ENCODE measurements around the gene STK39. TPM values are rescaled to one million over a fixed set of nuclear protein-coding genes. Genes with fewer than 3 reads are reported as not detected.

STK39 gene
- total and polyA plus RNA-seq, 2 of the 4 experiments (the other 2 are of a cell fraction): 11.8 to 16.4 TPM

DNA sequence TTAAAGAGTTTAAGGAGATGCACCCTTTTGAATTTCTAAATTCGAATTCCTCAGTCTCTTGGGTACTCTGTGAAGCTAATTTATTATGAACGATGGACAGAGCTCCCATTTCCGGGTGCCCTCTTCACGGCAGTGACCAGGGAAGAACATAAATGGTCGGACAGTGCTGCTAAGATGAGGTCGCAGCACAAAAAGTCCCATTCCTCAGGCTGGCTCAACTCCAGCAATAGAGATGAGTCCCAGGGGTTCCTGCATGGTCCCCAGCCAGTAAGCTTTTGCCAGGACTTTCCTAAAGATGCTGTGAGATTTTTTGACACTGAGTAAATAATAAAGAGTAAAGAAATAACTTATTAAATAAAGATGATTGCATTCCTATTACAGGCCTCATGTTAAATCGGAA is 43.0 kb upstream of the STK39 start:
- H3K9me1 ChIP-seq (ENCODE audit: insufficient read depth, low read length): no peaks in the 10 kb centered on the region
- H2BK5ac ChIP-seq (ENCODE audit: low read depth, low read length, poor library complexity, severe bottlenecking): no peak overlapping the region
- no peaks in the 10 kb centered on the region for H4K20me1 ChIP-seq (ENCODE audit: insufficient read depth, low read length)
- H3K4me3 ChIP-seq (ENCODE audit: insufficient read depth, low read depth, low read length): no peak overlapping the region
- peak overlapping the region; percentile 43 for H2AFZ ChIP-seq (replicated peaks; ENCODE audit: low read length, poor library complexity)
- H3K4ac ChIP-seq (ENCODE audit: low read depth, low read length): no peak overlapping the region
- no peaks in the 10 kb centered on the region for H3K4me1 ChIP-seq (ENCODE audit: control insufficient read depth, insufficient read depth, low read length)
- TF ChIP-seq MXI1 (IDR thresholded peaks at IDR 0.05; ENCODE audit: borderline replicate concordance, low read depth, low read length): no peak
- TF ChIP-seq CEBPB (IDR thresholded peaks at IDR 0.05; ENCODE audit: low read depth, low read length): no peak
- no peak for TF ChIP-seq POLR2A (IDR thresholded peaks at IDR 0.05; ENCODE audit: low read depth, low read length)
- H3K18ac ChIP-seq (ENCODE audit: low read depth, low read length): no peak overlapping the region
- CTCF ChIA-PET: interaction anchor here (2.3 kb wide), 1 partner anchor 10 kb away, joined by 10 read pairs; no protein-coding TSS in a partner anchor
- WGBS, 2 experiments (ENCODE audit: extremely low coverage in 2 of 2, insufficient read length in 1 of 2): no CpG with 5 or more reads among the region's 7 CpGs
- no peak overlapping the region for H3K4me2 ChIP-seq (ENCODE audit: low read depth, low read length)
- H4K5ac ChIP-seq (ENCODE audit: low read depth, low read length): no peak overlapping the region
- no peak overlapping the region for H3K14ac ChIP-seq (replicated peaks; ENCODE audit: low read depth, low read length)
- dilution Hi-C loops (cut with HindIII; ENCODE audit: low sequenced_read_pairs, unreplicated experiment) (no loop called here), intact Hi-C loops (cut with micrococcal nuclease) (no loop called here), in situ Hi-C loops (cut with MboI; ENCODE audit: low sequenced_read_pairs) (no loop called here)
- H3K23ac ChIP-seq (ENCODE audit: low read depth, low read length): no peak overlapping the region
- no peak overlapping the region for H3K9ac ChIP-seq (ENCODE audit: low read depth, low read length)
- H2BK120ac ChIP-seq (ENCODE audit: low read depth, low read length): no peak overlapping the region
- H2AK9ac ChIP-seq (replicated peaks; ENCODE audit: low read depth, low read length, poor library complexity): no peak overlapping the region
- H3K9me3 ChIP-seq (ENCODE audit: control insufficient read depth, insufficient read depth, low read length): no peaks in the 10 kb centered on the region
- no peaks in the 10 kb centered on the region for H3K27me3 ChIP-seq (ENCODE audit: control insufficient read depth, insufficient read depth, low read length)
- H3K79me1 ChIP-seq (ENCODE audit: low read depth in 1 of 2, low read length in 2 of 2): no peaks in the 10 kb centered on the region
- POLR2A ChIA-PET (ENCODE audit: unreplicated experiment): no interaction called here
- no peak for DNase-seq
- no peak overlapping the region for H4K8ac ChIP-seq (ENCODE audit: low read depth in 2 of 2, low read length in 2 of 2)
- no peak overlapping the region for H2BK15ac ChIP-seq (ENCODE audit: low read depth, low read length)
- BruUV-seq (replicated peaks): no TSS peak
- no peak overlapping the region for H2BK20ac ChIP-seq (ENCODE audit: low read depth, low read length)
- no peak overlapping the region for H2AK5ac ChIP-seq (ENCODE audit: low read depth, low read length)
- no peaks in the 10 kb centered on the region for H3K36me3 ChIP-seq (ENCODE audit: control insufficient read depth, insufficient read depth, low read length)
- H3K56ac ChIP-seq (ENCODE audit: extremely low read depth, insufficient read depth, low read length): no peak overlapping the region
- no peak overlapping the region for H3K27ac ChIP-seq (ENCODE audit: insufficient read depth, low read length)
- ATAC-seq (ENCODE audit: low read depth): no peak
- no peak overlapping the region for H4K91ac ChIP-seq (ENCODE audit: insufficient read depth, low read depth, low read length)
